ENCODE data around the gene ARHGAP26. TPM values are rescaled to one million over a fixed set of nuclear protein-coding genes. Genes with fewer than 3 reads are reported as not detected.

Gene ARHGAP26
- total and polyA plus RNA-seq, 2 donors, result 15.1 to 16.2 TPM

DNA sequence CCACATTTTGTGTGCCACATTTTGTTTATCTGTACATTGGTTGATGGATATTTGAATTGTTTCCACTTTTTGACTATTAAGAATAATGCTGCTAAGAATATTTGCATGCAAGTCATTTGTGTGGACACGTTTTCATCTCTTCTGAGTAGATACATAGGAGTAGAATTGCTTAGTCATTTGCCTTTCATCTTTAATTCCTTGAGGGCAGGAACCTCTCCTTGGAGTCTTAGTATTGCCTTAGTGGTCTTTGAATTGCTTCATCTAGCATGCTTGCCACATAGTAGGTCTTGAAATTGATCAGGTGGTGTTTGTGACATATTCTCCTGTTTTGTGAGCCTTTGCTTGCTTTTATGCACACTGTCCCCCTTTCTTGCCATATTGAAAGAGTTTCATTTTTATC lies 504.8 kb downstream of the ARHGAP26 start:
- peaks cover 2 to 3% of the 10 kb centered on the region in 2 donors for H3K4me1 ChIP-seq (ENCODE audit: control insufficient read depth in 2 of 2, insufficient read depth in 2 of 2, low read length in 2 of 2)
- peaks cover 5 to 15% of the 10 kb centered on the region in 2 donors for H3K36me3 ChIP-seq (ENCODE audit: control insufficient read depth in 2 of 2, insufficient read depth in 2 of 2, low read length in 1 of 2)
- WGBS, result 94% methylated on average over 1 of the region's 1 CpG
- H3K4me3 ChIP-seq (ENCODE audit: low read length in 2 of 2), result no peak overlapping the region
- DNase-seq (ENCODE audit: low read depth in 6 of 9, low spot score in 9 of 9), result peak in 1 of 9 donors; percentile 7
- no peaks in the 10 kb centered on the region for H3K27me3 ChIP-seq (ENCODE audit: control insufficient read depth in 2 of 2, insufficient read depth in 1 of 2, low read length in 1 of 2)
- no peaks in the 10 kb centered on the region for H3K9me3 ChIP-seq (ENCODE audit: control insufficient read depth in 2 of 2, insufficient read depth in 1 of 2, low read length in 1 of 2)
- peak overlapping the region in 1 of 2 donors; percentile 70 for H3K27ac ChIP-seq (ENCODE audit: low read depth in 1 of 2, low read length in 1 of 2)

DNA sequence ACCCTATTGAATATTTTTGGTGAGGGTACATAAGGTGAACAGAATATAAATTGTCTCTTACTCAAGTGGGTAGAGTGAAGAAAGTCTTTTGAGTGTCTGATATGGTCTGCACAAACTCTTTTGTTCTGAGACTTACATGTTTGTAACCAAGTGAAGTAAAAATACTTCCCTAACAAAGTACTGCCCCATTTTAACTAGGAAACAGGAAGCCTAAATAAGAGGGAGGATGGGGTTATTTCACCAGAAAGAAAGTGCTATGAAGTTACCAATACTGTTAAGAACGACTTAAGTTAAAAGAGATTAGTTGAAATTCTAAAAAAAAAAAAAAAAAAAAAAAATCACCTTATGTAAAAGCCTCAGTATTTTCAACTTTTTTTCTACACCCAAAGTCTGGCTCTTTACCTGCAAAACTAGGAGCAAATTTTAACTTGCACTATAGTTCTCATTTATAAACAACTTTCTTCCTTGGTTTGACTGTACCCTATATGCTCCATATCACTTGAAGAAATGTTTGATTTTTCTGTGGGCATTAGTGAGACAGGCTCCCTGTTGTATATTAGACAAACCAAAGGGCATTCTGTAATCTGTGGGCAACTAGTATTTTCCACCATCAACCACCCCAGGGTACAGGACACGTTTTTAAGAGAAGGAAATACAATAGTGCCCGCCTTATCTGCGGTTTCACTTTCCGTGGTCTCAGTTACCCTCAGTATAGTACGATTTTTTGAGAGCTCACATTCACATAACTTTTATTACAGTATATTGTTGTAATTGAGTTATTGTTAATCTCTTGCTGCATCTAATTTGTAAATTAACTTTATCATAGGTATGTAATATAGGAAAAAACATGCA lies 505.6 kb downstream of the ARHGAP26 start:
- H3K4me1 ChIP-seq (ENCODE audit: control insufficient read depth in 2 of 2, insufficient read depth in 2 of 2, low read length in 2 of 2), result peaks cover 2 to 3% of the 10 kb centered on the region in 2 donors
- DNase-seq (ENCODE audit: low read depth in 6 of 9, low spot score in 9 of 9), result peak in 2 of 9 donors; percentile 11 to 34
- 83% methylated on average over 6 of the region's 6 CpGs for WGBS
- no peaks in the 10 kb centered on the region for H3K9me3 ChIP-seq (ENCODE audit: control insufficient read depth in 2 of 2, insufficient read depth in 1 of 2, low read length in 1 of 2)
- H3K27me3 ChIP-seq (ENCODE audit: control insufficient read depth in 2 of 2, insufficient read depth in 1 of 2, low read length in 1 of 2), result no peaks in the 10 kb centered on the region
- H3K4me3 ChIP-seq (ENCODE audit: low read length in 2 of 2), result no peak overlapping the region
- H3K36me3 ChIP-seq (ENCODE audit: control insufficient read depth in 2 of 2, insufficient read depth in 2 of 2, low read length in 1 of 2), result peaks cover 5 to 16% of the 10 kb centered on the region in 2 donors
- peak overlapping the region in 1 of 2 donors; percentile 70 for H3K27ac ChIP-seq (ENCODE audit: low read depth in 1 of 2, low read length in 1 of 2)

DNA sequence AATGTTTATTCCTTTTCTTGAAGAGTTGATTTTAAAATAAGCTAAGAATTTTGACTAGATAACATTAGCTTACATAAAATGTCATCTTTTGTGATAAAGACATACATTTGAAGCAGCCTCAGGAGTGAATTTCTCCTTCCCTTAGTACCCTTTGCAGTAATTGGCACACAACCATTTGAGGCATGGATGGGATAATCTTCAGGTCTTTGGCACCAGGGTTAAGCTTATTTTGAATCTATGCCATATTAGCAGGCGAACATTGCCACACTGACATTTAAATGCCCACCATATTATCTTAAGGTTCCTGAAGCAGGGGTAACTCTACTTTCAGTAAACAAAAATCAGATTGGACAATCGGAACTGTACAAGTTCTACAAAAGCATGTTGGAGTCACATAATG lies 507.4 kb downstream of the ARHGAP26 start:
- no peaks in the 10 kb centered on the region for H3K9me3 ChIP-seq (ENCODE audit: control insufficient read depth in 2 of 2, insufficient read depth in 1 of 2, low read length in 1 of 2)
- H3K4me1 ChIP-seq (ENCODE audit: control insufficient read depth in 2 of 2, insufficient read depth in 2 of 2, low read length in 2 of 2), result peaks cover 2 to 3% of the 10 kb centered on the region in 2 donors
- H3K27me3 ChIP-seq (ENCODE audit: control insufficient read depth in 2 of 2, insufficient read depth in 1 of 2, low read length in 1 of 2), result no peaks in the 10 kb centered on the region
- H3K36me3 ChIP-seq (ENCODE audit: control insufficient read depth in 2 of 2, insufficient read depth in 2 of 2, low read length in 1 of 2), result peaks cover 12 to 23% of the 10 kb centered on the region in 2 donors
- 99% methylated on average over 2 of the region's 2 CpGs for WGBS
- no peak for DNase-seq (ENCODE audit: low read depth in 6 of 9, low spot score in 9 of 9)
- no peak overlapping the region for H3K4me3 ChIP-seq (ENCODE audit: low read length in 2 of 2)
- no peak overlapping the region for H3K27ac ChIP-seq (ENCODE audit: low read depth in 1 of 2, low read length in 1 of 2)

Other genes starting within 250 kb of the ARHGAP26 start
- gene FGF1, start 84.3 kb upstream of the ARHGAP26 start, total RNA-seq, result 0.99 TPM
- gene FGF1, start 84.3 kb upstream of the ARHGAP26 start, polyA plus RNA-seq, result 1.6 TPM